ENCODE measurements around the gene TSPAN1. TPM values are rescaled to one million over a fixed set of nuclear protein-coding genes. Genes with fewer than 3 reads are reported as not detected.
A peak's percentile ranks its signal among the peaks of the same experiment; 100 is the strongest.

Gene TSPAN1
- total and polyA plus RNA-seq, 2 of the 13 experiments (the other 11 are each of a cell fraction or from before 2014, with no cell fraction given): 1.7 to 2.9 TPM

- TF ChIP-seq ISX (CRISPR knock-in tag; conservative IDR thresholded peaks at IDR 0.05) (no peak), SAFB2 (CRISPR knock-in tag; IDR thresholded peaks at IDR 0.05; ENCODE audit: borderline replicate concordance, low read depth) (no peak; the same call in 1 of the 2 replicates), GABPB1 (CRISPR knock-in tag; IDR thresholded peaks at IDR 0.05) (peak; percentile 53; the same call in 1 of the 2 replicates), PHF21A (CRISPR knock-in tag; IDR thresholded peaks at IDR 0.05) (peak; percentile 44; the same call in 1 of the 2 replicates), TMF1 (CRISPR knock-in tag; IDR thresholded peaks at IDR 0.05; ENCODE audit: low read depth) (no peak), RCOR2 (CRISPR knock-in tag; IDR thresholded peaks at IDR 0.05) (no peak; the same call in 1 of the 2 replicates), ZNF891 (CRISPR knock-in tag; IDR thresholded peaks at IDR 0.05) (peak; percentile 54; the same call in 1 of the 2 replicates), NCOA2 (CRISPR knock-in tag; IDR thresholded peaks at IDR 0.05) (no peak), ZNF484 (CRISPR knock-in tag; IDR thresholded peaks at IDR 0.05; ENCODE audit: borderline replicate concordance, low read depth) (no peak), HOXA7 (CRISPR knock-in tag; IDR thresholded peaks at IDR 0.05) (no peak), EEA1 (CRISPR knock-in tag; IDR thresholded peaks at IDR 0.05; ENCODE audit: borderline replicate concordance) (no peak), DR1 (CRISPR knock-in tag; IDR thresholded peaks at IDR 0.05) (no peak), ZNF550 (CRISPR knock-in tag; IDR thresholded peaks at IDR 0.05; ENCODE audit: borderline replicate concordance) (no peak), AGO2 (optimal IDR thresholded peaks at IDR 0.05; ENCODE audit: low read depth, low read length) (no peak), ZNF766 (CRISPR knock-in tag; IDR thresholded peaks at IDR 0.05; ENCODE audit: borderline replicate concordance) (0 out of 2 replicates have a peak, but pooled peaks have one; percentile 23), ZNF747 (CRISPR knock-in tag; IDR thresholded peaks at IDR 0.05; ENCODE audit: borderline replicate concordance) (no peak; the same call in 1 of the 2 replicates), ZNF280B (CRISPR knock-in tag; IDR thresholded peaks at IDR 0.05; ENCODE audit: borderline replicate concordance) (no peak), ATF7 (IDR thresholded peaks at IDR 0.05) (no peak), ATF7 (CRISPR knock-in tag; IDR thresholded peaks at IDR 0.05) (no peak), TCF7L2 (IDR thresholded peaks at IDR 0.05; ENCODE audit: low read depth, low read length) (no peak), KLF11 (CRISPR knock-in tag; IDR thresholded peaks at IDR 0.05) (no peak), ATF1 (CRISPR knock-in tag; IDR thresholded peaks at IDR 0.05) (no peak), KDM6A (CRISPR knock-in tag; IDR thresholded peaks at IDR 0.05; ENCODE audit: low read depth) (peak; percentile 53; the same call in 1 of the 2 replicates), ZNF225 (CRISPR knock-in tag; IDR thresholded peaks at IDR 0.05) (no peak), ETV6 (CRISPR knock-in tag; conservative IDR thresholded peaks at IDR 0.05) (no peak), ZNF121 (CRISPR knock-in tag; IDR thresholded peaks at IDR 0.05) (no peak), RXRA (CRISPR knock-in tag; IDR thresholded peaks at IDR 0.05) (no peak; the same call in 1 of the 2 replicates), SRSF9 (IDR thresholded peaks at IDR 0.05; ENCODE audit: borderline replicate concordance, insufficient read depth, low read depth, low read length, poor library complexity, severe bottlenecking) (no peak), ZNF570 (CRISPR knock-in tag; IDR thresholded peaks at IDR 0.05; ENCODE audit: borderline replicate concordance) (no peak), ZNF329 (CRISPR knock-in tag; IDR thresholded peaks at IDR 0.05; ENCODE audit: low read depth) (no peak), MIER3 (CRISPR knock-in tag; IDR thresholded peaks at IDR 0.05; ENCODE audit: borderline replicate concordance) (no peak)
- TF ChIP-seq, protein P1, sequence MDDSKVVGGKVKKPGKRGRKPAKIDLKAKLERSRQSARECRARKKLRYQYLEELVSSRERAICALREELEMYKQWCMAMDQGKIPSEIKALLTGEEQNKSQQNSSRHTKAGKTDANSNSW (CRISPR knock-in tag; IDR thresholded peaks at IDR 0.05; ENCODE audit: borderline replicate concordance): no peak
These were observed 8.4 kb downstream of the TSPAN1 start (continued) for GRCh38 chr1:46183079-46183847.

Measured in HepG2 (cell line).